ENCODE data around the gene SERPINA12. TPM values are rescaled to one million over a fixed set of nuclear protein-coding genes. Genes with fewer than 3 reads are reported as not detected.
"Not testable (repeated sequence)": the region's sequence is repeated elsewhere in the genome, so short reads cannot be mapped to it uniquely, and the experiment has no call there.

The SERPINA12 gene
- polyA plus RNA-seq, 3 donors: 0.33 to 1.1 (median 0.65) TPM

- no peak for DNase-seq
Measured at GRCh38 chr14:94491511-94491910, 17.8 kb downstream of the SERPINA12 start.

- no peak for DNase-seq
Measured at GRCh38 chr14:94489336-94489735, 19.9 kb downstream of the SERPINA12 start.

GRCh38 chr14:94486883-94487282, 22.4 kb downstream of the SERPINA12 start:
- DNase-seq: no peak

- DNase-seq: peak; percentile 35
Measured at GRCh38 chr14:94485944-94486841, 23.1 kb downstream of the SERPINA12 start.

GRCh38 chr14:94484481-94484880, 24.8 kb downstream of the SERPINA12 start:
- no peak for DNase-seq

- no peak for DNase-seq
Measured at GRCh38 chr14:94483729-94484275, 25.5 kb downstream of the SERPINA12 start.

GRCh38 chr14:94483071-94483451, 26.2 kb downstream of the SERPINA12 start:
- DNase-seq: no peak

- DNase-seq: not testable (repeated sequence)
Measured at GRCh38 chr14:94482132-94483070, 26.9 kb downstream of the SERPINA12 start.

- DNase-seq: no peak
Measured at GRCh38 chr14:94481468-94482131, 27.7 kb downstream of the SERPINA12 start.

GRCh38 chr14:94480809-94481208, 28.5 kb downstream of the SERPINA12 start:
- peak; percentile 28 for DNase-seq

GRCh38 chr14:94478420-94478819, 30.8 kb downstream of the SERPINA12 start:
- no peak for DNase-seq

- DNase-seq: no peak
Measured at GRCh38 chr14:94476023-94476422, 33.2 kb downstream of the SERPINA12 start, which contains the start of gene SERPINA9. Gene SERPINA9 (minus strand): TSS chr14:94476197. CDS start chr14:94469840, 6,357 bp downstream.

GRCh38 chr14:94474581-94475031, 34.7 kb downstream of the SERPINA12 start:
- DNase-seq: no peak

- DNase-seq: no peak
Measured at GRCh38 chr14:94473666-94474410, 35.4 kb downstream of the SERPINA12 start.

GRCh38 chr14:94472842-94473241, 36.4 kb downstream of the SERPINA12 start:
- no peak for DNase-seq

- DNase-seq: no peak
Measured at GRCh38 chr14:94471045-94471444, 38.2 kb downstream of the SERPINA12 start.

GRCh38 chr14:94470311-94470710, 39.0 kb downstream of the SERPINA12 start:
- DNase-seq: no peak

- DNase-seq: no peak
Measured at GRCh38 chr14:94469261-94469660, 40.0 kb downstream of the SERPINA12 start.

- no peak for DNase-seq
Measured at GRCh38 chr14:94467728-94468520, 41.3 kb downstream of the SERPINA12 start.
